Measurements from ENCODE around the gene LRMDA. TPM values are rescaled to one million over a fixed set of nuclear protein-coding genes. Genes with fewer than 3 reads are reported as not detected.

The LRMDA gene
- total RNA-seq, 2 experiments from 2014 or later, result not detected

- ChIA-PET POLR2A (no interaction called here), CTCF (no interaction called here)
Observed at GRCh38 chr10:75987616-75988015, 556.2 kb downstream of the LRMDA start.

DNA sequence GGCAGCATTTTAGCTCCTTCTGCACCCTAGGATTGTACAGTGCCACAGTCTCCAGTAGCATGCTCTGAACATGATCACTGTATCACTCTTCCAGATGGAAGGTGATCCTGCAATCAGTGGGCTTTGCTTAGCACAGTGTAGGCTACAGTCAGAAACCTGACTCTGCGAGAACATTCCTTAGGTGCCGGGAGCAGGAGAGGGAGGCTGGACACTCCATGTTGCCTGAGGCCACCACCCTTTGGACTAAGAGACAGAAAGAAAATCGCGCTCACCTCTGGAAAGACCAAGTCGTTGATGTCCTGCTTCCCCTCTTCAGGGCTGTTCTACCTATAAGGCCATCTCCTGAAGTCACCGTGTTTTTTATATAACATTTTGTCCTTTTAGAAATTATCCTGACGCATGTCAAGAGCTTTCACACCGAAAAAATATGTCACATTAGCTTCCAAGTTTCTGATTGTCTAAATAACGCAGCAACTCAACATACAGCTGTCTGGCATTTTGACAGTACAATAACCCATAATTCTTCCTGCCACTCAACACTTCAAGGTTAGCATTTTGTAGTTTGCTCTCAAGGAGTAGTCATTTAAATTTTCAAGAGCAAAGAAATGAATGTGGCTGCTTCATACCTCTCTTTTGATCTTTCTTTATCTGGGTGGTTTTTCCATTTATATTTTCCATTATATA lies 563.1 kb downstream of the LRMDA start:
- ChIA-PET CTCF (no interaction called here), POLR2A (no interaction called here)

DNA sequence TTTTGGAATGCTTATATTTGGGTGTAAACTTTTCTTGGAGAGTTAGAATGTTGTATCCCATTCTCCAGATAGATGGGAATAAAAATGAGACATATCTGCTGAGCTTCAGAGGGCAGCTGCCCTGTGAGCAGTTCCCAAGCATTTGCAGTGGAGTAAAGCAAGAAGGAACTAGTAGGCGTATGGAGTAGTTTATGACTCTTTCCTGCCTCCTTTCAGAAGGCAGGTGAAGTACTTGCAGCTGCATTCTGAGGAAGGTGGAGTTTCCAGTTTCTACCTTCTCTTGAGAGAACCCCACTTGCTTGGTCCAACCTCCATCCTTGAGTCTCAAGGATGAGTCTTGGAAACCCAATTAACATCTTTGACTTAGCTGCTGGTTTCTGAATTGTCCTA lies 563.6 kb downstream of the LRMDA start:
- ChIA-PET CTCF (no interaction called here), POLR2A (no interaction called here)

DNA sequence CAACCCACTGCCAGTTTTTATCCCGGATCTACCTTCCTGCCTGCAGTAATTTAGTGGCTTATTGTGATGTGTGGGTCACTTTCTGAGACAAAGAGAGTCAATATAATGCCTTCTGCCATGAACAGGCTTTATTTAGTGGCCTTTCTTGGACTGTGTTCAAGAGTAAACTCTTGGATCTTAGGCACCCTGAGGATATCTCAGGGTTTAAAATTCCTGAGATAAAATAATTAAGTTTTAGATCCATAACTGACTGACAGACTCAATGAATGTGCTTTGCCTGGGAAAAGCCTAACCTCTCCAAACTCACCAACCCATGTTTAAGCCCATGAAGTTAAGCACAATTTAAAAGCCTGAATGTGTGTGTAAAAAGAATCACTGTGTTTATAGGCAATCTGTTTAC lies 564.3 kb downstream of the LRMDA start:
- CTCF ChIA-PET, result no interaction called here

GRCh38 chr10:75999001-75999400 lies 567.6 kb downstream of the LRMDA start:
- CTCF ChIA-PET, result no interaction called here
- POLR2A ChIA-PET, result no interaction called here

More for the DNA sequence above, 564.3 kb downstream of the LRMDA start:
- POLR2A ChIA-PET, result no interaction called here

GRCh38 chr10:75999515-76000209 lies 568.2 kb downstream of the LRMDA start:
- ChIA-PET POLR2A (no interaction called here), CTCF (no interaction called here)

DNA sequence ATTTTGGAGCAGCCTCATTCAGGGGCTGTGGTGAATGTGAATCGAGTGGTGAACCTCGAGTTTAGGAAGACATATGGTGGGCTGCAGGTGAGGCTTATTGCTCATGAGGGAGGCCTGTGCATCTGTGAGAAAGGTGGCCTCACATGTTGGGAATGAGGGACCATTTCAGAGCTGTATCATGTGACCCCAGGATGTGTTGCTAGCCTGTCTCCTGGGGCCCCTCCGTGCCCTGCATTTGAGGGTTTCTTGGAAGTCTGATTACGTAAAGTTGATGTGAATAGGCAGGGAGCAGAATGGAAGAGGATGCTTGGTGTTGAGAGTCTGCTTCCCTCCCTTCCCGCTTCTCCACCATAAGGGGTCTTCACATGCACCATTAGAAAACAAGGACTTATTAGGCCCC lies 569.1 kb downstream of the LRMDA start:
- ChIA-PET POLR2A (no interaction called here), CTCF (no interaction called here)

GRCh38 chr10:76001019-76001418 lies 569.6 kb downstream of the LRMDA start:
- POLR2A ChIA-PET, result no interaction called here
- CTCF ChIA-PET, result no interaction called here

GRCh38 chr10:76001461-76001860 lies 570.0 kb downstream of the LRMDA start:
- CTCF ChIA-PET, result no interaction called here

GRCh38 chr10:76002262-76002854 lies 570.9 kb downstream of the LRMDA start:
- POLR2A ChIA-PET, result no interaction called here
- CTCF ChIA-PET, result no interaction called here

More at GRCh38 chr10:76001461-76001860, 570.0 kb downstream of the LRMDA start:
- POLR2A ChIA-PET, result no interaction called here

GRCh38 chr10:76007667-76008181 lies 576.3 kb downstream of the LRMDA start:
- POLR2A ChIA-PET, result no interaction called here
- CTCF ChIA-PET, result no interaction called here

DNA sequence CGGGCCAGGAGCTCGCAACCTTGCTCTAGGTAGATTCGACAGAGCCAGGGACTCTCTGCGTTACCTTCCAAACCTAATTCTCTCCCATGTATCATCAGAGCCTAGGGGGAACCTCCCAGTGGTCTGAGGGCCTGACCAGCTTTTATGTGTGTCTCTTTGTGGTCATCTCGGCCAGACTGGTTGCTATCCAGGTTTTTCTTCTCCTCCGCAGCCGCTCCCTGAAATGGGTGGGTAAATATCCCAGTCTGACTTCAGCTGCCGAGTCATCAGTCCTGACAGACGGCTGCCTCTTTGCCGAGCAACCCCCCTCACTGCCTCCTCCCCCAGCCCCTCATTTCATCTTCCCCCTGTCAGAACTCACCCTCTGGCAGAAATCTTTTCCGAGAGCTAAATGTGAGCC lies 578.1 kb downstream of the LRMDA start:
- ChIA-PET CTCF (no interaction called here), POLR2A (no interaction called here)

- ChIA-PET POLR2A (no interaction called here), CTCF (no interaction called here)
Observed at GRCh38 chr10:76010703-76011102, 579.3 kb downstream of the LRMDA start.

DNA sequence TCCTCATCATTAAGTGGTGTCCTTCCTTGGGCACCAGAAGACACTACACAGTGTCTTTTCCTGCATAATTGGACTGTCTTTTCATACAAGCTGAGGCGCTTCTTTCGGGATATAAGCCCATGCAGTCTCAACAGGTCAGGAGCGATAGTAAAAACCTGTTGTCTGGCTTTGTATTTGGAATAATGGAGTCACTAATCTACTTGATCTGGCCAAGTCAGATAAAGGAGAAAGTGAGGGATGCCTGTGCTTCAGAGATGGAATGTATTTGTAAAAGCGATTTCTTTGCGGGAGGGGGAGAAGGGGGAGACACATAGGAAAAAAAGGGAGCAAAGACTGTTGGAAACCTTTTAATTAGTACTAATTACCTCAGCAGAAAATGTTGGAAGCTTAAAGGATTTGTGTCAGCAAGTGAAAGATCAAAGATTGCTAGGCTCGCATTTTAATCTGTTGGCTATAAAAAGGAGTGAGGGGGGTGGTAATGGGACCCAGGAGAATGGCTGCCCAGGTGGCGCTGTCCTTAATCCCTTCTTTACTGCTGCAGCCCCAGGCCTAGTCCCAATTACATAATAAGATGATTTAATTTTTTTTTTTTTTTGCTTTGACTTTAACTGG lies 581.4 kb downstream of the LRMDA start:
- ChIA-PET CTCF (no interaction called here), POLR2A (no interaction called here)

DNA sequence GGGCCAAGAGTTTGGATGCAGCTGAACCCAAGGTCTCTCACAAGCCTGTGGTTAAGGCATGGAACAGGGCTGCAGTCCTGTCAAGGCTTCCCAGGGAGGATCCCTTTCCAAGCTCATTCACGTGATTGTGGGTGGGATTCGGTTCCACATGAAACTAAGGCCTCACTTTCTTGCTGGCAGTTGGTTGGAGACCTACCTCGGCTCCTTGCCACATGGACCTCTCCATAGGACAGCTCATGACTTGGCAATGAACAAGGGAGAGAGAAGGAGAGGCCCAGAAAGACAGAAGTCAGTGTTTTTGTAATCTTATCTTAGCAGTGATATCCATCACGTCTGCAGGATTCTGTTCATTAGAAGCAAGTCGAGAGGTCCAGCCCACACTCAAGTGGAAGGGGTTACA lies 583.8 kb downstream of the LRMDA start:
- ChIA-PET CTCF (no interaction called here), POLR2A (no interaction called here)

DNA sequence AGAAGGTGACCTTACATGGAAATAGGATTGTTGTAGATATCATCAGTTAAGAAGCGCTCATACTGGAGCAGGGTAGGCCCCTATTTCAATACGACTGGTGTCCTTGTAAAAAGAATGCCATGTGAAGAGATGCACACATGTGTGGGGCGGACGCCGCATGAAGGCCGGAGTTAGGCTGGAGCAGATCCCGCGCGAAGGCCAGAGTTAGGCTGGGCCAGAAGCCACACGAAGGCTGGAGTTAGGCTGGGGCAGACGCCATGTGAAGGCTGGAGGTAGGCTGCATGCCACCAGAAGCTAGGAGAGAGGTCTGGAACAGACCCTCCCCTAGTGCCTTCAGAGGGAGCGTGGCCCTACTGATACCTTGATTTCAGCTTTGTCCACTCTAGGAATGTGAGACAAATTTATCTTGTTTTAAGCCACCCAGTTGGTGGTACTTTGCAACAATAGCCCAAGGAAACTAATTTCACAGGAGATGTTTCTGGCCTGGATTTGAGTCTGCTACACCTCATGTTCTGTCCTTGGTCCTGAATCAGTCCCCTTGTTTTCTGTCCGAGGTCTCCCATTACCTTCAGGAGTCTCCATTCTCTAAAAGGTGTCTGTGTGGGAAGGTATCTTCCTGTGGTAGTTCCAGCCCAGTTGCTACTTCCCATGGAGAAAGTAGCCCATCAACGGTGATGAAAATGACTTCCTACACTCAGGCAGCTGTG lies 585.8 kb downstream of the LRMDA start:
- ChIA-PET POLR2A (no interaction called here), CTCF (no interaction called here)

GRCh38 chr10:76017733-76018433 lies 586.5 kb downstream of the LRMDA start:
- ChIA-PET POLR2A (no interaction called here), CTCF (no interaction called here)

DNA sequence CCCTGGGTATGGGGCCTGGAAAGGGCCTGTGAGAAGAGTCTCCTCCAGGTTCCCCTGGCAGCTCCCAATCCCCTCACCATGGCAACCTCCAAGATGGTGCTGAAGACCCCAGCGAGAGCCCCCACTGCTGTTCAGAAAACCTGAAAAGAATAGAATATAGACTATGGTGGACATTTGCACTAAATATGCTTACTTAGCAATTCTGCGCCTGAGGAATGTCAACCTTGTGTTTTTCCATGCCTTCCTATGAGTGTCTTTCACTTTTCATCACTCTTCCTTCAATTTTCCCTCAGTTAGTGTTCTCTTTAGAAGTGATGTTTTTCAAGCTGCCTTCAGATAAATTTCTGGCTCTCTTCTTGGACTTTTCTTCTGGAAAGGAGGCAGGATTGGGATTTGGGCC lies 589.2 kb downstream of the LRMDA start:
- ChIA-PET POLR2A (no interaction called here), CTCF (no interaction called here)

GRCh38 chr10:76021398-76021797 lies 590.0 kb downstream of the LRMDA start:
- CTCF ChIA-PET, result no interaction called here

GRCh38 chr10:76022366-76022765 lies 590.9 kb downstream of the LRMDA start:
- CTCF ChIA-PET, result no interaction called here
- POLR2A ChIA-PET, result no interaction called here

More at GRCh38 chr10:76021398-76021797, 590.0 kb downstream of the LRMDA start:
- POLR2A ChIA-PET, result no interaction called here
